IMR-90 (cell line): ENCODE measurements around the gene AFF2. TPM values are rescaled to one million over a fixed set of nuclear protein-coding genes. Genes with fewer than 3 reads are reported as not detected.

Experiments used
- ATAC-seq: fragments of 200-7000 bp; cut with Tn5 transposase; 2 replicates; pipeline ENCODE4 v1.9.1; 2020; ENCODE audit warnings: low read depth, mild to moderate bottlenecking, moderate library complexity
- BruUV-seq: library from RNA; stranded (reverse); fragments of 400-500 nt; replicated peaks from 2 replicates; lab custom pipeline; 2021; lab: Mats Ljungman, UMichigan
- CTCF ChIA-PET: fragments of 300-600 bp; formaldehyde crosslinking; extraction: SDS; loops from one replicate; lab custom pipeline; 2021; ENCODE audit warnings: antibody characterized with exemption; lab: Yijun Ruan, JAX
- POLR2A ChIA-PET: fragments of 300-600 bp; sonication (Branson Sonifier 250); formaldehyde crosslinking; loops from one replicate; lab custom pipeline; 2022; ENCODE audit warnings: antibody characterized with exemption; ENCODE audit not compliant: unreplicated experiment; lab: Charles Lee
- DNase-seq: peaks from one replicate; pipeline ENCODE4 v3.0.0; 2013
- H2AFZ ChIP-seq: replicated peaks from 2 replicates; pipeline ENCODE3; 2013; ENCODE audit warnings: low read length, mild to moderate bottlenecking; ENCODE audit not compliant: poor library complexity
- H2AK5ac ChIP-seq: 2 replicates; pipeline ENCODE4 v1.6.1; 2013; ENCODE audit warnings: low read depth, low read length, inconsistent platforms
- H2AK9ac ChIP-seq: replicated peaks from 2 replicates; pipeline ENCODE3; 2013; ENCODE audit warnings: mild to moderate bottlenecking, low read depth, low read length, moderate library complexity; ENCODE audit not compliant: poor library complexity
- H2BK120ac ChIP-seq: 2 replicates; pipeline ENCODE4 v1.6.1; 2013; ENCODE audit warnings: low read depth, low read length, inconsistent platforms
- H2BK15ac ChIP-seq: 3 replicates; pipeline ENCODE4 v1.6.1; 2013; ENCODE audit warnings: low read depth, low read length, inconsistent platforms
- H2BK20ac ChIP-seq: 2 replicates; pipeline ENCODE4 v1.6.1; 2013; ENCODE audit warnings: low read depth, mild to moderate bottlenecking, inconsistent platforms, low read length, moderate library complexity
- H2BK5ac ChIP-seq: 2 replicates; pipeline ENCODE4 v1.6.1; 2013; ENCODE audit warnings: mild to moderate bottlenecking, low read depth, low read length, inconsistent platforms; ENCODE audit not compliant: poor library complexity, severe bottlenecking
- H3K14ac ChIP-seq: replicated peaks from 2 replicates; pipeline ENCODE4 v1.6.1; 2013; ENCODE audit warnings: low read depth, low read length, inconsistent platforms
- H3K18ac ChIP-seq: 2 replicates; pipeline ENCODE4 v1.6.1; 2013; ENCODE audit warnings: low read depth, low read length, control low read depth
- H3K23ac ChIP-seq: 2 replicates; pipeline ENCODE4 v1.6.1; 2013; ENCODE audit warnings: low read depth, low read length, inconsistent platforms
- H3K27ac ChIP-seq: 2 replicates; pipeline ENCODE4 v1.5.1; 2013; ENCODE audit warnings: mild to moderate bottlenecking, control low read depth, low read length; ENCODE audit not compliant: insufficient read depth
- H3K27me3 ChIP-seq: 2 replicates; pipeline ENCODE4 v1.6.1; 2013; ENCODE audit warnings: low read length; ENCODE audit not compliant: control insufficient read depth, insufficient read depth
- H3K36me3 ChIP-seq: 2 replicates; pipeline ENCODE4 v1.6.1; 2013; ENCODE audit warnings: low read length, mixed read lengths; ENCODE audit not compliant: control insufficient read depth, insufficient read depth
- H3K4ac ChIP-seq: 2 replicates; pipeline ENCODE4 v1.6.1; 2013; ENCODE audit warnings: low read depth, low read length, inconsistent platforms
- H3K4me1 ChIP-seq: 2 replicates; pipeline ENCODE4 v1.6.1; 2013; ENCODE audit warnings: low read length, mixed read lengths; ENCODE audit not compliant: control insufficient read depth, insufficient read depth
- H3K4me2 ChIP-seq: 2 replicates; pipeline ENCODE4 v1.6.1; 2013; ENCODE audit warnings: low read depth, mild to moderate bottlenecking, control low read depth, low read length, moderate library complexity
- H3K4me3 ChIP-seq: 2 replicates; pipeline ENCODE4 v1.5.1; 2013; ENCODE audit warnings: low read depth, mild to moderate bottlenecking, control low read depth, low read length, moderate library complexity; ENCODE audit not compliant: insufficient read depth
- H3K56ac ChIP-seq: 2 replicates; pipeline ENCODE4 v1.6.1; 2013; ENCODE audit warnings: low read length, inconsistent platforms; ENCODE audit not compliant: insufficient read depth; ENCODE audit errors: extremely low read depth
- H3K79me1 ChIP-seq, 2 experiments: 2 replicates each; pipeline ENCODE4 v1.6.1; 2013; ENCODE audit warnings: low read length in 2 of 2, inconsistent platforms in 1 of 2, low read depth in 1 of 2
- H3K9ac ChIP-seq: 2 replicates; pipeline ENCODE4 v1.6.1; 2013; ENCODE audit warnings: low read depth, low read length, control low read depth
- H3K9me1 ChIP-seq: 2 replicates; pipeline ENCODE4 v1.6.1; 2013; ENCODE audit warnings: low read length, inconsistent platforms; ENCODE audit not compliant: insufficient read depth
- H3K9me3 ChIP-seq: 2 replicates; pipeline ENCODE4 v1.6.1; 2013; ENCODE audit warnings: low read length; ENCODE audit not compliant: control insufficient read depth, insufficient read depth
- H4K20me1 ChIP-seq: 2 replicates; pipeline ENCODE4 v1.6.1; 2013; ENCODE audit warnings: low read length, inconsistent platforms; ENCODE audit not compliant: insufficient read depth
- H4K5ac ChIP-seq: 2 replicates; pipeline ENCODE4 v1.6.1; 2013; ENCODE audit warnings: mild to moderate bottlenecking, low read depth, low read length, control low read depth
- H4K8ac ChIP-seq, 2 experiments: 2 replicates each; pipeline ENCODE4 v1.6.1; 2013; ENCODE audit warnings: low read depth in 2 of 2, low read length in 2 of 2, control low read depth in 1 of 2, inconsistent platforms in 1 of 2
- H4K91ac ChIP-seq: 2 replicates; pipeline ENCODE4 v1.6.1; 2013; ENCODE audit warnings: low read depth, low read length, inconsistent platforms; ENCODE audit not compliant: insufficient read depth
- BHLHE40 ChIP-seq: fragments of 150-350 bp; IDR thresholded peaks from 2 replicates; pipeline ENCODE4 v1.6.1; 2016; ENCODE audit warnings: mild to moderate bottlenecking, low read depth, low read length
- MAFK ChIP-seq: IDR thresholded peaks from 2 replicates; pipeline ENCODE4 v1.6.1; 2012; ENCODE audit warnings: low read depth, low read length, improper control_type of control experiment
- MAZ ChIP-seq: IDR thresholded peaks from 2 replicates; pipeline ENCODE4 v1.6.1; 2012; ENCODE audit warnings: low read depth, mild to moderate bottlenecking, low read length, improper control_type of control experiment, moderate library complexity, borderline replicate concordance
- RAD21 ChIP-seq: IDR thresholded peaks from 2 replicates; pipeline ENCODE4 v1.6.1; 2012; ENCODE audit warnings: low read length, improper control_type of control experiment
- RFX5 ChIP-seq: IDR thresholded peaks from 2 replicates; pipeline ENCODE4 v1.8.0; 2012; ENCODE audit warnings: low read depth, mild to moderate bottlenecking, low read length, moderate library complexity
- WGBS, 2 experiments: methylation state at CpG; one replicate each; pipeline versions ENCODE4 v1.1.5 to v1.1.7; 2013; ENCODE audit warnings: missing lambda C conversion rate in 2 of 2; ENCODE audit not compliant: insufficient read length in 1 of 2; ENCODE audit errors: extremely low coverage in 2 of 2; 5-methylcytosine and 5-hydroxymethylcytosine counted together
- dilution Hi-C: fragments of 300-500 bp; cut with HindIII; formaldehyde crosslinking; loops from one replicate; pipeline ENCODE4 v1.14.3; 2018; ENCODE audit warnings: low sequenced_read_pairs; ENCODE audit not compliant: unreplicated experiment
- in situ Hi-C: fragments of 300-500 bp; cut with MboI; formaldehyde crosslinking; loops from 3 replicates; pipeline ENCODE4 v1.14.3; 2019; ENCODE audit warnings: low sequenced_read_pairs, inconsistent platforms, mixed read lengths
- intact Hi-C: fragments of 100-400 bp; cut with micrococcal nuclease; formaldehyde crosslinking; loops from 2 replicates; pipeline ENCODE4 v1.10.0; 2022
- polyA plus RNA-seq, 3 experiments: library from polyadenylated mRNA; depleted of rRNA; stranded (reverse); fragments of >200 nt; gene quantifications; 2 replicates each; pipeline ENCODE4 v1.2.3, GENCODE V29; 2012; ENCODE audit warnings: low replicate concordance in 1 of 3
- total RNA-seq: library from RNA; depleted of rRNA; stranded (reverse); fragments of >200 nt; gene quantifications from 2 replicates; pipeline ENCODE4 v1.2.3, GENCODE V29; 2012

AFF2 gene
- total and polyA plus RNA-seq, 2 of the 4 experiments (the other 2 are of a cell fraction): 0.15 to 0.72 TPM

DNA sequence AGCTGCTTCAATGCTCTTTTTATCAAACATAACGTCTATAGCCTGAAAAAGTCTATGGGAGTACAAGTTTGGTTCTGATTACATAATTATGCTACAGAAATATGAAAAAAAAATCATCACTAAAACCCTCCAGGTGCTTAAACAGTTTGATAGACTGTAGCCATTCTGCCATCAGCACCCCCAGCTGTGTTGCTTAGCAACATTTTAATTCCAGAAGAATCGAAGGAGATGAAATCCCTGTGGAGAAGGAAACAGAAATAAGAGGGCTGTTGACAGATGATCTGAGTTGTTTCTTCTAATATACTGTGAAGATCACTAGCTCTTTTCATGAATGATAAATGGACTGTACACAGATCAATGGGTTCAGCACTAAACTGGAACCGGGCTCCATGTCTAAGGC, 402.8 kb downstream of the AFF2 start:
- intact Hi-C loops: no loop called here
- no peak overlapping the region for H2BK20ac ChIP-seq

More for the DNA sequence above, 402.8 kb downstream of the AFF2 start:
- Histone ChIP-seq H3K79me1 (no peaks in the 10 kb centered on the region), H3K36me3 (no peaks in the 10 kb centered on the region), H2BK5ac (no peak overlapping the region), H3K14ac (no peak overlapping the region), H4K5ac (no peak overlapping the region), H2BK15ac (no peak overlapping the region), H3K4me2 (no peak overlapping the region), H3K9me3 (no peaks in the 10 kb centered on the region), H4K91ac (no peak overlapping the region), H3K4me1 (no peaks in the 10 kb centered on the region), H3K18ac (no peak overlapping the region), H2AK5ac (no peak overlapping the region), H3K9me1 (no peaks in the 10 kb centered on the region), H3K23ac (no peak overlapping the region), H4K20me1 (no peaks in the 10 kb centered on the region), H3K56ac (no peak overlapping the region), H3K4ac (no peak overlapping the region), H3K27ac (no peak overlapping the region), H2AK9ac (no peak overlapping the region), H3K9ac (no peak overlapping the region), H3K4me3 (no peak overlapping the region), H3K27me3 (no peaks in the 10 kb centered on the region), H4K8ac (no peak overlapping the region), H2AFZ (no peak overlapping the region), H2BK120ac (no peak overlapping the region)
- DNase-seq (no peak), ATAC-seq (no peak)
- no TSS peak for BruUV-seq
- ChIA-PET POLR2A (no interaction called here), CTCF (no interaction called here)
- dilution Hi-C loops (no loop called here), in situ Hi-C loops (no loop called here)
- TF ChIP-seq RFX5 (no peak), MAFK (no peak), RAD21 (no peak), BHLHE40 (no peak), MAZ (no peak)
- no CpG with 5 or more reads among the region's 3 CpGs for WGBS, 2 experiments
